NT2/D1 (cell line): ENCODE results near the gene ATP13A5.

Source experiments
- SUZ12 ChIP-seq: IDR thresholded peaks from 2 replicates; pipeline ENCODE4 v1.6.1; 2011; ENCODE audit not compliant: insufficient read length, insufficient read depth; ENCODE audit errors: extremely low read depth
- YY1 ChIP-seq: IDR thresholded peaks from 2 replicates; pipeline ENCODE4 v1.6.1; 2011; ENCODE audit not compliant: insufficient read length, insufficient read depth
- ZNF274 ChIP-seq: IDR thresholded peaks from 2 replicates; pipeline ENCODE4 v1.6.1; 2011; ENCODE audit warnings: mild to moderate bottlenecking, low read depth, low read length

GRCh38 chr3:193262707-193263106, 115.8 kb downstream of the ATP13A5 start:
- TF ChIP-seq YY1 (no peak), SUZ12 (no peak), ZNF274 (no peak)
